Omental fat pad (tissue), 4 donors: ENCODE results near the gene LAG3. TPM values are rescaled to one million over a fixed set of nuclear protein-coding genes. Genes with fewer than 3 reads are reported as not detected.

Experiments
- ATAC-seq: fragments of 150-250 bp; one replicate; pipeline ENCODE4 v1.9.1; 2016; ENCODE audit warnings: mild to moderate bottlenecking, moderate library complexity; ENCODE audit not compliant: low FRiP score
- DNase-seq: peaks from one replicate; pipeline ENCODE4 v3.0.0-alpha.2; 2019; ENCODE audit warnings: low spot score
- CTCF ChIP-seq, 3 donors: fragments of 450-650 bp; IDR thresholded peaks; one replicate each; pipeline ENCODE4 v1.5.1; 2016 to 2017; ENCODE audit warnings: antibody characterized with exemption in 3 of 3, mild to moderate bottlenecking in 3 of 3, moderate library complexity in 2 of 3
- total RNA-seq, 4 donors: library from RNA; depleted of rRNA; stranded (reverse); fragments of >200 nt; gene quantifications; one replicate each; pipeline ENCODE4 v1.1.0, GENCODE V29; 2016

LAG3 gene
- total RNA-seq, 4 donors from 2014 or later: 0.44 to 2.2 (median 0.92) TPM

- DNase-seq: no peak
- peak in 1 of 3 donors; percentile 97 for TF ChIP-seq CTCF (IDR thresholded peaks at IDR 0.05)
- ATAC-seq: no peak
Measured at GRCh38 chr12:6753772-6754356, 18.5 kb upstream of the LAG3 start.

GRCh38 chr12:6754411-6754810 is 17.9 kb upstream of the LAG3 start:
- TF ChIP-seq CTCF (IDR thresholded peaks at IDR 0.05): no peak
- no peak for ATAC-seq
- no peak for DNase-seq

- TF ChIP-seq CTCF (IDR thresholded peaks at IDR 0.05): no peak
- DNase-seq (no peak), ATAC-seq (no peak)
Measured at GRCh38 chr12:6757028-6757690, 15.2 kb upstream of the LAG3 start.

GRCh38 chr12:6758506-6759095 is 13.7 kb upstream of the LAG3 start:
- DNase-seq (no peak), ATAC-seq (no peak)
- TF ChIP-seq CTCF (IDR thresholded peaks at IDR 0.05): no peak

GRCh38 chr12:6759741-6760140 is 12.6 kb upstream of the LAG3 start:
- TF ChIP-seq CTCF (IDR thresholded peaks at IDR 0.05): no peak
- ATAC-seq (no peak), DNase-seq (no peak)

GRCh38 chr12:6763380-6763779 is 8.9 kb upstream of the LAG3 start:
- no peak for TF ChIP-seq CTCF (IDR thresholded peaks at IDR 0.05)
- DNase-seq: no peak
- ATAC-seq: no peak
